ENCODE results near the gene USPL1. TPM values are rescaled to one million over a fixed set of nuclear protein-coding genes. Genes with fewer than 3 reads are reported as not detected.

Gene USPL1
- total and polyA plus RNA-seq, 3 donors from 2014 or later = 36.0 to 52.0 (median 36.4) TPM

GRCh38 chr13:30681843-30682242, 64.1 kb downstream of the USPL1 start:
- no peaks in the 10 kb centered on the region for H3K36me3 ChIP-seq (ENCODE audit: low read depth, missing control alignments)
- 28 to 39% methylated on average over 2 of the region's 2 CpGs for WGBS, 2 donors
- H3K4me1 ChIP-seq = no peaks in the 10 kb centered on the region
- H3K4me3 ChIP-seq = no peak overlapping the region
- no peak overlapping the region for H3K27ac ChIP-seq
- H3K9me3 ChIP-seq = no peaks in the 10 kb centered on the region
- H3K27me3 ChIP-seq = no peaks in the 10 kb centered on the region
- TF ChIP-seq POLR2A (IDR thresholded peaks at IDR 0.05) (no peak), CTCF (IDR thresholded peaks at IDR 0.05) (no peak)
- no peak for DNase-seq
- intact Hi-C loops (cut with DNase I; ENCODE audit: low total_unique reads) = no loop called here

- Histone ChIP-seq H3K27me3 (no peaks in the 10 kb centered on the region), H3K4me1 (no peaks in the 10 kb centered on the region), H3K9me3 (no peaks in the 10 kb centered on the region), H3K27ac (no peak overlapping the region), H3K36me3 (ENCODE audit: low read depth, missing control alignments) (no peaks in the 10 kb centered on the region), H3K4me3 (no peak overlapping the region)
- TF ChIP-seq POLR2A (IDR thresholded peaks at IDR 0.05) = no peak
- TF ChIP-seq CTCF (IDR thresholded peaks at IDR 0.05) = no peak
- DNase-seq = no peak
- 78 to 84% methylated on average over 8 of the region's 8 CpGs for WGBS, 2 donors
- intact Hi-C loops (cut with DNase I; ENCODE audit: low total_unique reads) = no loop called here
These were observed 67.7 kb downstream of the USPL1 start for GRCh38 chr13:30685320-30685859.

GRCh38 chr13:30685987-30686386, 68.3 kb downstream of the USPL1 start:
- H3K4me1 ChIP-seq = peaks cover 4% of the 10 kb centered on the region
- no peak overlapping the region for H3K4me3 ChIP-seq
- TF ChIP-seq CTCF (IDR thresholded peaks at IDR 0.05) (no peak), POLR2A (IDR thresholded peaks at IDR 0.05) (no peak)
- intact Hi-C loops (cut with DNase I; ENCODE audit: low total_unique reads) = no loop called here
- H3K36me3 ChIP-seq (ENCODE audit: low read depth, missing control alignments) = no peaks in the 10 kb centered on the region
- 89 to 97% methylated on average over 2 of the region's 2 CpGs for WGBS, 2 donors
- H3K27ac ChIP-seq = no peak overlapping the region
- H3K9me3 ChIP-seq = no peaks in the 10 kb centered on the region
- no peaks in the 10 kb centered on the region for H3K27me3 ChIP-seq
- no peak for DNase-seq

- Histone ChIP-seq H3K4me1 (peaks cover 4% of the 10 kb centered on the region), H3K27me3 (no peaks in the 10 kb centered on the region), H3K4me3 (no peak overlapping the region), H3K9me3 (no peaks in the 10 kb centered on the region), H3K27ac (no peak overlapping the region), H3K36me3 (ENCODE audit: low read depth, missing control alignments) (no peaks in the 10 kb centered on the region)
- no peak for TF ChIP-seq POLR2A (IDR thresholded peaks at IDR 0.05)
- TF ChIP-seq CTCF (IDR thresholded peaks at IDR 0.05) = no peak
- no peak for DNase-seq
- whole genome bisulfite sequencing, 2 donors = 89 to 91% methylated on average over 3 of the region's 3 CpGs
- intact Hi-C loops (cut with DNase I; ENCODE audit: low total_unique reads) = no loop called here
These were observed 69.9 kb downstream of the USPL1 start for GRCh38 chr13:30687601-30688000.

- no peak for TF ChIP-seq POLR2A (IDR thresholded peaks at IDR 0.05)
- TF ChIP-seq CTCF (IDR thresholded peaks at IDR 0.05) = no peak
- no peaks in the 10 kb centered on the region for H3K36me3 ChIP-seq (ENCODE audit: low read depth, missing control alignments)
- H3K27ac ChIP-seq = peak overlapping the region in 1 of 2 donors; percentile 42
- no peaks in the 10 kb centered on the region for H3K27me3 ChIP-seq
- 72 to 73% methylated on average over 7 to 14 of the region's 14 CpGs for WGBS, 2 donors
- peak overlapping the region in 1 of 2 donors; percentile 29 for H3K4me3 ChIP-seq
- intact Hi-C loops (cut with DNase I; ENCODE audit: low total_unique reads) = no loop called here
- DNase-seq = no peak
- H3K9me3 ChIP-seq = no peaks in the 10 kb centered on the region
- H3K4me1 ChIP-seq = peaks cover 4% of the 10 kb centered on the region
These were observed 72.0 kb downstream of the USPL1 start for GRCh38 chr13:30689752-30690151.

Measured in testis (tissue), 3 donors.